HCT116 (cell line): ENCODE results near the gene GOLGA8S. TPM values are rescaled to one million over a fixed set of nuclear protein-coding genes. Genes with fewer than 3 reads are reported as not detected.

ENCODE experiments used
- ATAC-seq: fragments of 200-7000 bp; cut with Tn5 transposase; 2 replicates; pipeline ENCODE4 v1.9.1; 2020; ENCODE audit warnings: mild to moderate bottlenecking, moderate library complexity
- BruUV-seq: library from RNA; stranded (reverse); fragments of 400-500 nt; replicated peaks from 2 replicates; lab custom pipeline; 2021; lab: Mats Ljungman, UMichigan
- CTCF ChIA-PET: fragments of 300-600 bp; sonication (Branson Sonifier 250); formaldehyde crosslinking; loops from one replicate; lab custom pipeline; 2021; ENCODE audit warnings: antibody characterized with exemption; lab: Charles Lee
- POLR2A ChIA-PET: fragments of 300-600, 350-600 bp; sonication (Branson Sonifier 250); formaldehyde crosslinking; loops from one replicate; lab custom pipeline; 2021; ENCODE audit warnings: antibody characterized with exemption; lab: Charles Lee
- RAD21 ChIA-PET, 2 experiments: fragments of 300-600 bp; sonication (Branson Sonifier 250); formaldehyde crosslinking; loops; one replicate each; lab custom pipeline; 2023; ENCODE audit warnings: low total read pairs in 2 of 2; ENCODE audit not compliant: uncharacterized antibody in 2 of 2, unreplicated experiment in 2 of 2, low non-redundant PET in 1 of 2; lab: Charles Lee
- DNase-seq: peaks from one replicate; pipeline ENCODE4 v3.0.0-alpha.2; 2010; ENCODE audit warnings: low read depth, low spot score
- H2AFZ ChIP-seq: fragments of 200-600 bp; shearing (Covaris generic), sonication (generic); 2 replicates; pipeline ENCODE4 v1.6.1; 2017; ENCODE audit warnings: low read depth, mixed run types, mixed read lengths, antibody characterized with exemption, low read length; ENCODE audit not compliant: poor library complexity, severe bottlenecking
- H3K27ac ChIP-seq: 2 replicates; pipeline ENCODE4 v1.5.1; 2012; ENCODE audit warnings: low read depth, low read length
- H3K27me3 ChIP-seq: fragments of 200-600 bp; sonication (generic); 2 replicates; pipeline ENCODE4 v1.6.1; 2016; ENCODE audit warnings: mixed run types, low read length, mixed read lengths; ENCODE audit not compliant: insufficient read depth
- H3K36me3 ChIP-seq, 2 experiments: fragments of 200-500 bp in 1 of 2; fragments of 200-600 bp in 1 of 2; sonication (Bioruptor generic) in 1 of 2; sonication (generic) in 1 of 2; 2 replicates each; pipeline versions ENCODE4 v1.5.1 to v1.6.1; 2014 to 2016; ENCODE audit warnings: low read length in 2 of 2, inconsistent platforms in 1 of 2, mixed read lengths in 1 of 2, mixed run types in 1 of 2; ENCODE audit not compliant: insufficient read depth in 2 of 2, control insufficient read depth in 1 of 2
- H3K4me1 ChIP-seq, 2 experiments: fragments of 200-600 bp in 1 of 2; sonication (generic) in 1 of 2; 2 replicates each; pipeline versions ENCODE4 v1.5.1 to v1.6.1; 2012 to 2017; ENCODE audit warnings: low read length in 2 of 2, inconsistent platforms in 1 of 2, mild to moderate bottlenecking in 1 of 2, mixed read lengths in 1 of 2, mixed run types in 1 of 2, moderate library complexity in 1 of 2; ENCODE audit not compliant: insufficient read depth in 2 of 2, control insufficient read depth in 1 of 2
- H3K4me2 ChIP-seq: fragments of 200-600 bp; sonication (generic); 2 replicates; pipeline ENCODE4 v1.6.1; 2017; ENCODE audit warnings: mixed run types, low read length, mixed read lengths
- H3K4me3 ChIP-seq, 2 experiments: fragments of 200-600 bp in 1 of 2; sonication (generic) in 1 of 2; replicated peaks in 1 of 2; 2 replicates each; pipeline ENCODE4 v1.5.1; 2011 to 2016; ENCODE audit warnings: low read length in 2 of 2, control low read depth in 1 of 2, low read depth in 1 of 2, mild to moderate bottlenecking in 1 of 2, mixed read lengths in 1 of 2, mixed run types in 1 of 2
- H3K79me2 ChIP-seq: fragments of 200-600 bp; sonication (generic); 2 replicates; pipeline ENCODE4 v1.6.1; 2017; ENCODE audit warnings: mild to moderate bottlenecking, mixed run types, low read length, moderate library complexity, mixed read lengths; ENCODE audit not compliant: insufficient read depth
- H3K9ac ChIP-seq: fragments of 200-600 bp; sonication (generic); 2 replicates; pipeline ENCODE4 v1.6.1; 2016; ENCODE audit warnings: low read length, mixed read lengths
- H3K9me2 ChIP-seq: fragments of 200-600 bp; sonication (generic), shearing (Covaris generic); 2 replicates; pipeline ENCODE4 v1.6.1; 2017; ENCODE audit warnings: mixed run types, mild to moderate bottlenecking, moderate library complexity; ENCODE audit not compliant: insufficient read depth
- H3K9me3 ChIP-seq, 2 experiments: fragments of 200-500 bp in 1 of 2; fragments of 200-600 bp in 1 of 2; sonication (Bioruptor generic) in 1 of 2; sonication (generic) in 1 of 2; 2 replicates each; pipeline ENCODE4 v1.6.1; 2014 to 2017; ENCODE audit warnings: low read length in 2 of 2, mixed read lengths in 2 of 2, inconsistent platforms in 1 of 2, low read depth in 1 of 2, mild to moderate bottlenecking in 1 of 2, mixed run types in 1 of 2, moderate library complexity in 1 of 2; ENCODE audit not compliant: control insufficient read depth in 1 of 2, insufficient read depth in 1 of 2
- H4K20me1 ChIP-seq: fragments of 200-600 bp; sonication (generic), shearing (Covaris generic); 2 replicates; pipeline ENCODE4 v1.6.1; 2017; ENCODE audit warnings: mixed run types, mild to moderate bottlenecking, moderate library complexity; ENCODE audit not compliant: insufficient read depth
- CEBPB ChIP-seq: IDR thresholded peaks from 2 replicates; pipeline ENCODE4 v1.6.1; 2012; ENCODE audit warnings: low read depth
- EGR1 ChIP-seq: IDR thresholded peaks from 2 replicates; pipeline ENCODE4 v1.6.1; 2012; ENCODE audit warnings: low read depth
- EZH2phosphoT487 ChIP-seq: fragments of 200-600 bp; IDR thresholded peaks from 2 replicates; pipeline ENCODE4 v1.6.1; 2018; ENCODE audit warnings: antibody characterized with exemption, borderline replicate concordance
- JUND ChIP-seq: IDR thresholded peaks from 2 replicates; pipeline ENCODE4 v1.6.1; 2012
- POLR2AphosphoS5 ChIP-seq: IDR thresholded peaks from 2 replicates; pipeline ENCODE4 v1.6.1; 2011; ENCODE audit warnings: mild to moderate bottlenecking, low read depth, low read length, moderate library complexity
- RAD21 ChIP-seq: IDR thresholded peaks from 2 replicates; pipeline ENCODE4 v1.6.1; 2012; ENCODE audit warnings: low read depth, mild to moderate bottlenecking
- SIN3A ChIP-seq: IDR thresholded peaks from 2 replicates; pipeline ENCODE4 v1.6.1; 2012; ENCODE audit warnings: low read depth
- SRF ChIP-seq: IDR thresholded peaks from 2 replicates; pipeline ENCODE4 v1.6.1; 2012; ENCODE audit warnings: low read depth
- TCF7L2 ChIP-seq: IDR thresholded peaks from 2 replicates; pipeline ENCODE4 v1.7.0; 2011; ENCODE audit warnings: borderline replicate concordance, inconsistent platforms; ENCODE audit not compliant: insufficient read depth, insufficient read length; ENCODE audit errors: extremely low read depth
- YY1 ChIP-seq: IDR thresholded peaks from 2 replicates; pipeline ENCODE4 v1.6.1; 2011; ENCODE audit warnings: low read length, low read depth, moderate library complexity, mild to moderate bottlenecking; ENCODE audit not compliant: insufficient replicate concordance; ENCODE audit errors: extremely low read depth
- intact Hi-C: fragments of 100-400 bp; cut with micrococcal nuclease; formaldehyde crosslinking; loops from 2 replicates; pipeline ENCODE4 v1.10.0; 2022
- total RNA-seq: library from RNA; stranded (reverse); gene quantifications from one replicate; pipeline ENCODE4 v1.2.1, GENCODE V29; 2021; ENCODE audit not compliant: unreplicated experiment
- TF ChIP-seq, protein P1 (sequence below), 3 experiments: fragments of 200-600 bp in 1 of 3; sonication (generic) in 1 of 3; IDR thresholded peaks in 2 of 3; conservative IDR thresholded peaks in 1 of 3; 2 replicates each; pipeline ENCODE4 v1.5.1; 2012 to 2017; ENCODE audit warnings: low read depth in 2 of 3, low read length in 2 of 3, antibody characterized with exemption in 1 of 3, borderline replicate concordance in 1 of 3, control low read depth in 1 of 3, mild to moderate bottlenecking in 1 of 3, mixed read lengths in 1 of 3, mixed run types in 1 of 3, moderate library complexity in 1 of 3; ENCODE audit not compliant: insufficient read depth in 1 of 3
- TF ChIP-seq, protein P2 (sequence below): IDR thresholded peaks from 2 replicates; pipeline ENCODE4 v1.6.1; 2011; ENCODE audit warnings: mild to moderate bottlenecking, low read length, moderate library complexity; ENCODE audit not compliant: insufficient replicate concordance; ENCODE audit errors: extremely low read depth
- TF ChIP-seq, protein P3 (sequence below): IDR thresholded peaks from 2 replicates; pipeline ENCODE4 v1.6.1; 2012

The GOLGA8S gene
- total RNA-seq, 1 experiment from 2014 or later, result 0.15 TPM

DNA sequence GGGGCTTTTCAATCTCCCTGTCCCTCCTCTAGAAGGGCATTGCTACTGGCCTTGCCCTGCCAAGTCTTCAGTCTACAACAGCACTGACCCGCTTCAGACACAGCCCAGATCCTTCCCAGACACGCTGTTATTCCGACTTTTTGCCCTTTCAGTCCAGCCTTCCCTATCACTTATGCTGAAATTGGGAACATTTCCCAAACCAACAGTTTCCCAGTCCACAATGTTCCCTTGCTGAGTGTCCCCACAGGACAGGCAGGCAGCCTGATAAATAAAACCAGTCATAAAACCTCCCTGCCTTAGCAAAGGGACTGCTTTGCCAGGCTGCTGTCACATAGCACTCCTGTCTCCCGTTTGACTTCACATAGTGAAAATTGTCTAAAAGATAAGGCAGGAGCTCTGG, 49.0 kb downstream of the GOLGA8S start:
- H3K9me3 ChIP-seq, result 0 out of 4 replicates have a peak, but pooled peaks cover 0 to 4% of the 10 kb centered on the region in 2 experiments
- no peak overlapping the region for H3K27ac ChIP-seq
- DNase-seq, result no peak
- no peaks in the 10 kb centered on the region for H3K79me2 ChIP-seq
- no peaks in the 10 kb centered on the region for H3K9me2 ChIP-seq
- no TSS peak for BruUV-seq
- no peaks in the 10 kb centered on the region for H3K4me1 ChIP-seq
- no peak overlapping the region for H2AFZ ChIP-seq
- no peaks in the 10 kb centered on the region for H4K20me1 ChIP-seq
- H3K4me3 ChIP-seq, result no peak overlapping the region
- no peak for ATAC-seq
- CTCF ChIA-PET, result no interaction called here
- TF ChIP-seq RAD21 (no peak), SRF (no peak), EZH2phosphoT487 (no peak), TCF7L2 (no peak), CEBPB (no peak), YY1 (no peak), POLR2AphosphoS5 (no peak), SIN3A (no peak), JUND (no peak), EGR1 (no peak)
- TF ChIP-seq, protein P1, sequence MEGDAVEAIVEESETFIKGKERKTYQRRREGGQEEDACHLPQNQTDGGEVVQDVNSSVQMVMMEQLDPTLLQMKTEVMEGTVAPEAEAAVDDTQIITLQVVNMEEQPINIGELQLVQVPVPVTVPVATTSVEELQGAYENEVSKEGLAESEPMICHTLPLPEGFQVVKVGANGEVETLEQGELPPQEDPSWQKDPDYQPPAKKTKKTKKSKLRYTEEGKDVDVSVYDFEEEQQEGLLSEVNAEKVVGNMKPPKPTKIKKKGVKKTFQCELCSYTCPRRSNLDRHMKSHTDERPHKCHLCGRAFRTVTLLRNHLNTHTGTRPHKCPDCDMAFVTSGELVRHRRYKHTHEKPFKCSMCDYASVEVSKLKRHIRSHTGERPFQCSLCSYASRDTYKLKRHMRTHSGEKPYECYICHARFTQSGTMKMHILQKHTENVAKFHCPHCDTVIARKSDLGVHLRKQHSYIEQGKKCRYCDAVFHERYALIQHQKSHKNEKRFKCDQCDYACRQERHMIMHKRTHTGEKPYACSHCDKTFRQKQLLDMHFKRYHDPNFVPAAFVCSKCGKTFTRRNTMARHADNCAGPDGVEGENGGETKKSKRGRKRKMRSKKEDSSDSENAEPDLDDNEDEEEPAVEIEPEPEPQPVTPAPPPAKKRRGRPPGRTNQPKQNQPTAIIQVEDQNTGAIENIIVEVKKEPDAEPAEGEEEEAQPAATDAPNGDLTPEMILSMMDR (IDR thresholded peaks at IDR 0.05 in 2 of 3, conservative IDR thresholded peaks at IDR 0.05 in 1 of 3; ENCODE audit: borderline replicate concordance in 1 of 3, insufficient read depth in 1 of 3, low read depth in 2 of 3, low read length in 2 of 3), result no peak
- TF ChIP-seq, protein P2, sequence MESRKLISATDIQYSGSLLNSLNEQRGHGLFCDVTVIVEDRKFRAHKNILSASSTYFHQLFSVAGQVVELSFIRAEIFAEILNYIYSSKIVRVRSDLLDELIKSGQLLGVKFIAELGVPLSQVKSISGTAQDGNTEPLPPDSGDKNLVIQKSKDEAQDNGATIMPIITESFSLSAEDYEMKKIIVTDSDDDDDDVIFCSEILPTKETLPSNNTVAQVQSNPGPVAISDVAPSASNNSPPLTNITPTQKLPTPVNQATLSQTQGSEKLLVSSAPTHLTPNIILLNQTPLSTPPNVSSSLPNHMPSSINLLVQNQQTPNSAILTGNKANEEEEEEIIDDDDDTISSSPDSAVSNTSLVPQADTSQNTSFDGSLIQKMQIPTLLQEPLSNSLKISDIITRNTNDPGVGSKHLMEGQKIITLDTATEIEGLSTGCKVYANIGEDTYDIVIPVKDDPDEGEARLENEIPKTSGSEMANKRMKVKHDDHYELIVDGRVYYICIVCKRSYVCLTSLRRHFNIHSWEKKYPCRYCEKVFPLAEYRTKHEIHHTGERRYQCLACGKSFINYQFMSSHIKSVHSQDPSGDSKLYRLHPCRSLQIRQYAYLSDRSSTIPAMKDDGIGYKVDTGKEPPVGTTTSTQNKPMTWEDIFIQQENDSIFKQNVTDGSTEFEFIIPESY, result no peak
- TF ChIP-seq, protein P3, sequence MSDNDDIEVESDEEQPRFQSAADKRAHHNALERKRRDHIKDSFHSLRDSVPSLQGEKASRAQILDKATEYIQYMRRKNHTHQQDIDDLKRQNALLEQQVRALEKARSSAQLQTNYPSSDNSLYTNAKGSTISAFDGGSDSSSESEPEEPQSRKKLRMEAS, result no peak
- TF ChIP-seq, all 23 proteins: peak for 0
- RAD21 ChIA-PET, result no interaction called here
- intact Hi-C loops, result no loop called here
- POLR2A ChIA-PET, result no interaction called here
- H3K4me2 ChIP-seq, result no peak overlapping the region
- no peaks in the 10 kb centered on the region for H3K36me3 ChIP-seq
- H3K27me3 ChIP-seq, result 0 out of 2 replicates have a peak, but pooled peaks cover 4% of the 10 kb centered on the region
- no peak overlapping the region for H3K9ac ChIP-seq
